PFSK-1 (cell line): ENCODE results near the gene MSL1.

Source experiments
- POLR2AphosphoS5 ChIP-seq: IDR thresholded peaks from 2 replicates; pipeline ENCODE4 v1.6.1; 2012; ENCODE audit warnings: low read depth, mild to moderate bottlenecking, control low read depth, low read length, moderate library complexity
- SIN3A ChIP-seq: IDR thresholded peaks from 2 replicates; pipeline ENCODE4 v1.6.1; 2012; ENCODE audit warnings: mild to moderate bottlenecking, low read length, moderate library complexity, borderline replicate concordance; ENCODE audit not compliant: insufficient read depth
- TAF1 ChIP-seq: IDR thresholded peaks from 2 replicates; pipeline ENCODE4 v1.6.1; 2012; ENCODE audit warnings: low read length, control low read depth, borderline replicate concordance; ENCODE audit not compliant: insufficient read depth
- TF ChIP-seq, protein P1 (sequence below), 2 experiments: IDR thresholded peaks; 2 replicates each; pipeline versions ENCODE4 v1.6.1 to v1.8.0; 2011 to 2012; ENCODE audit warnings: low read depth in 2 of 2, low read length in 2 of 2, control low read depth in 1 of 2, inconsistent platforms in 1 of 2, mild to moderate bottlenecking in 1 of 2, moderate library complexity in 1 of 2; ENCODE audit not compliant: insufficient read depth in 1 of 2

- no peak for TF ChIP-seq TAF1
- TF ChIP-seq SIN3A: no peak
- TF ChIP-seq POLR2AphosphoS5: no peak
- TF ChIP-seq, protein P1, sequence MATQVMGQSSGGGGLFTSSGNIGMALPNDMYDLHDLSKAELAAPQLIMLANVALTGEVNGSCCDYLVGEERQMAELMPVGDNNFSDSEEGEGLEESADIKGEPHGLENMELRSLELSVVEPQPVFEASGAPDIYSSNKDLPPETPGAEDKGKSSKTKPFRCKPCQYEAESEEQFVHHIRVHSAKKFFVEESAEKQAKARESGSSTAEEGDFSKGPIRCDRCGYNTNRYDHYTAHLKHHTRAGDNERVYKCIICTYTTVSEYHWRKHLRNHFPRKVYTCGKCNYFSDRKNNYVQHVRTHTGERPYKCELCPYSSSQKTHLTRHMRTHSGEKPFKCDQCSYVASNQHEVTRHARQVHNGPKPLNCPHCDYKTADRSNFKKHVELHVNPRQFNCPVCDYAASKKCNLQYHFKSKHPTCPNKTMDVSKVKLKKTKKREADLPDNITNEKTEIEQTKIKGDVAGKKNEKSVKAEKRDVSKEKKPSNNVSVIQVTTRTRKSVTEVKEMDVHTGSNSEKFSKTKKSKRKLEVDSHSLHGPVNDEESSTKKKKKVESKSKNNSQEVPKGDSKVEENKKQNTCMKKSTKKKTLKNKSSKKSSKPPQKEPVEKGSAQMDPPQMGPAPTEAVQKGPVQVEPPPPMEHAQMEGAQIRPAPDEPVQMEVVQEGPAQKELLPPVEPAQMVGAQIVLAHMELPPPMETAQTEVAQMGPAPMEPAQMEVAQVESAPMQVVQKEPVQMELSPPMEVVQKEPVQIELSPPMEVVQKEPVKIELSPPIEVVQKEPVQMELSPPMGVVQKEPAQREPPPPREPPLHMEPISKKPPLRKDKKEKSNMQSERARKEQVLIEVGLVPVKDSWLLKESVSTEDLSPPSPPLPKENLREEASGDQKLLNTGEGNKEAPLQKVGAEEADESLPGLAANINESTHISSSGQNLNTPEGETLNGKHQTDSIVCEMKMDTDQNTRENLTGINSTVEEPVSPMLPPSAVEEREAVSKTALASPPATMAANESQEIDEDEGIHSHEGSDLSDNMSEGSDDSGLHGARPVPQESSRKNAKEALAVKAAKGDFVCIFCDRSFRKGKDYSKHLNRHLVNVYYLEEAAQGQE (IDR thresholded peaks at IDR 0.05; ENCODE audit: insufficient read depth in 1 of 2, low read depth in 2 of 2, low read length in 2 of 2): no peak
These were observed 35.4 kb upstream of the MSL1 start for GRCh38 chr17:40086150-40087044.
